Esophagus muscularis mucosa (tissue), 3 donors: ENCODE results near the gene OTOS.

Experiments used
- CTCF ChIP-seq, 3 experiments: fragments of 200-600 bp in 2 of 3; fragments of 450-650 bp in 1 of 3; sonication (generic) in 2 of 3; IDR thresholded peaks; one replicate each; pipeline ENCODE4 v1.5.1; 2017 to 2019; ENCODE audit warnings: antibody characterized with exemption in 3 of 3, mild to moderate bottlenecking in 2 of 3, moderate library complexity in 1 of 3
- POLR2A ChIP-seq: fragments of 450-650 bp; IDR thresholded peaks from one replicate; pipeline ENCODE4 v1.6.1; 2017; ENCODE audit warnings: antibody characterized with exemption, moderate library complexity, mild to moderate bottlenecking, low read depth
- POLR2AphosphoS5 ChIP-seq, 2 donors: sonication (generic); formaldehyde crosslinking; IDR thresholded peaks; one replicate each; pipeline ENCODE4 v1.6.1; 2017; ENCODE audit warnings: antibody characterized with exemption in 2 of 2

GRCh38 chr2:240147911-240148587, 7.6 kb upstream of the OTOS start:
- TF ChIP-seq POLR2A: no peak
- no peak for TF ChIP-seq CTCF (IDR thresholded peaks at IDR 0.05)
- no peak for TF ChIP-seq POLR2AphosphoS5 (IDR thresholded peaks at IDR 0.05)
